Mesenteric fat pad (tissue), 1 donor: ENCODE data around the gene SLC34A1. TPM values are rescaled to one million over a fixed set of nuclear protein-coding genes. Genes with fewer than 3 reads are reported as not detected.
"Not testable (repeated sequence)": the region's sequence is repeated elsewhere in the genome, so short reads cannot be mapped to it uniquely, and the experiment has no call there.

Source experiments
- DNase-seq: peaks from one replicate; pipeline ENCODE4 v3.0.0-alpha.2; 2020; ENCODE audit warnings: low spot score
- long read RNA-seq: library from polyadenylated mRNA; unstranded; transcript quantifications from one replicate; pipeline ENCODE4 v2.0.0, GENCODE V29; 2020
- total RNA-seq: library from RNA; stranded (reverse); fragmentation: NEBNext Ultra II Directional; extraction: Animal tissue kit (Norgen Biotek cat#: 25700); gene quantifications from one replicate; pipeline ENCODE4 v1.2.1, GENCODE V29; 2021
- donor health status: DM: yes; HTN: yes; CAD: no.

Gene SLC34A1, protein sequence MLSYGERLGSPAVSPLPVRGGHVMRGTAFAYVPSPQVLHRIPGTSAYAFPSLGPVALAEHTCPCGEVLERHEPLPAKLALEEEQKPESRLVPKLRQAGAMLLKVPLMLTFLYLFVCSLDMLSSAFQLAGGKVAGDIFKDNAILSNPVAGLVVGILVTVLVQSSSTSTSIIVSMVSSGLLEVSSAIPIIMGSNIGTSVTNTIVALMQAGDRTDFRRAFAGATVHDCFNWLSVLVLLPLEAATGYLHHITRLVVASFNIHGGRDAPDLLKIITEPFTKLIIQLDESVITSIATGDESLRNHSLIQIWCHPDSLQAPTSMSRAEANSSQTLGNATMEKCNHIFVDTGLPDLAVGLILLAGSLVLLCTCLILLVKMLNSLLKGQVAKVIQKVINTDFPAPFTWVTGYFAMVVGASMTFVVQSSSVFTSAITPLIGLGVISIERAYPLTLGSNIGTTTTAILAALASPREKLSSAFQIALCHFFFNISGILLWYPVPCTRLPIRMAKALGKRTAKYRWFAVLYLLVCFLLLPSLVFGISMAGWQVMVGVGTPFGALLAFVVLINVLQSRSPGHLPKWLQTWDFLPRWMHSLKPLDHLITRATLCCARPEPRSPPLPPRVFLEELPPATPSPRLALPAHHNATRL
- total RNA-seq = not detected
- long read RNA-seq = 0 reads

DNA sequence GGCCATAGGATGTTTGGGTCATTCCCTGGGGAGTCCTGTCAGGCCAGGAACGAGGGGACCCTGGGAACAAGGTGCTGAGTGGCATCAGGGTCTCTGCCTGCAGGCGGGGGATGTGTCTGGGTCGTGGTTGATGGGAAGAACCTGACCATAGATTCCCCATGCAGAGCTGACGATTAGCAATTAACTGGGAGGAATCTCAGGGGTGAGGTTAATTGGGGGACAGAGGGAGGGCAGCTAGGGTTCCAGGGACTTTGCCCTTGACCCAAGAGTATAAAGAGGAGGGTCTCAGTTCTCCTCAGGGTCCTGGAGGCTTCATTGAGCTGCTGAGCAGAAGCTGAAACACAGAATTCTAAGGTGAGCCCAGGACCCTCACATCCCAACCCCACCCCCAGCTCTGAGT is at the start of gene SLC34A1:
TSS of gene SLC34A1 (plus strand) at position 301 of the 400 bp plus-strand sequence. CDS start 1,308 bp downstream, outside the sequence.
- no peak for DNase-seq

DNA sequence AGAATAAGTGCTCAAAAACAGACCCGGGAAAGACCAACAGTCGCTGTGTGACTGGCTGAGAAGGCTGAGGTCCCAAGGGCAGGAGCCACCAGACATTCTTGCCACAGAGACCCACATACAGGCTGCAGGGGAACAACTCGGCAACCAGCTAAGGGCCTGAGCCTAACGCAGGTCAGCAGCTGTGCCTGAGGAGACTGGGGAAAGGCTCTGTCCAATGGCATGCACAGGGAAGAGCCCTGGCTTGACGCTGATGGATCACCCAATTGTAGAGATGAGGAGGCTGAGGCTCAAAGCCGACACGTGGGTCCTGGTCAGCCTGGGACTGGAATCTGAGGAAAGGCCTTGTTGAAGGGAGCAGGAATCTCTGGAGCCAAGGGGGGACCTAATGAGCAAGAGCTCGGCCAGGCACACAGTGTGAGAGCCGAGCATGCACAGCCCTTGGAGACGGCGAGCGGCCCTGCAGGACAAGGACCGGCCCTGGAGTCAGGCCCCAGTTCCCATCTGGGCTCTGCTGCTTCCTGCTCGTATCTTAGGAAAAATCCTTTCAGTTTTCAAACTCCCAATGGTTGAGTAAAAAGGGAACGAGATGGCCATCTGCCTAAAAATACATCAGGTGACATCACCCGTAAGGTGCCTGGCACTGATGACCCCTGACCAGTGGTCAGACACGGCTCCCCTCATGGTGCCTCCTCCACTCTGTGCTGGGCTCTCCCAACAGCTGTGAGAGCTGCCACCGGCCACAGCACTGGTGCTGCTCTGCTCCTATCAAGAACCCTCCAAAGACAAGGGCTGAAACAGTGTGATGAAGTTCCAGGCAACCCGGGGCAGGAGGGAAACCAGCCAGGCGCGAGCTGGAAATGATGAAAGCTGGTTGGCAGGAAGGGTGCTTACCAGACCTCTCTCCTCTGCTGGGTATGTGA is 49.2 kb upstream of the SLC34A1 start:
- DNase-seq = no peak

DNA sequence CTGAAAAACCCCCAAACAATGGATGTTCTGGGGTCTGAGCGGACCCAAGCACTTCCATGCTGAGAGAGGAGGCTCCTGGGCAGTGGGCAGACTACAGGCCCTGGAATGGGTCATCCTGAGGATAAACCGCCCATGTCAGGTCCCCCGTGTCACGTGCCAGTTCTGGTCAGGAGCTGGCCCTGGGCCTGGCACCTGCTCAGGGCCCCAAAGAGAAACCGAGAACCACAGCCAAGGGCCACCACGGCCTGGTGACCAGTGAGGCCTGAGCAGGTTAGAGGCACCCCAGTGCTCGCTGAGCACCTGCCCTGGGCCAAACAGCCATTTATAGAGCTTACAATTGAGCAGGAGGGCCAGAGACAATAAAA is 48.6 kb upstream of the SLC34A1 start:
- no peak for DNase-seq

DNA sequence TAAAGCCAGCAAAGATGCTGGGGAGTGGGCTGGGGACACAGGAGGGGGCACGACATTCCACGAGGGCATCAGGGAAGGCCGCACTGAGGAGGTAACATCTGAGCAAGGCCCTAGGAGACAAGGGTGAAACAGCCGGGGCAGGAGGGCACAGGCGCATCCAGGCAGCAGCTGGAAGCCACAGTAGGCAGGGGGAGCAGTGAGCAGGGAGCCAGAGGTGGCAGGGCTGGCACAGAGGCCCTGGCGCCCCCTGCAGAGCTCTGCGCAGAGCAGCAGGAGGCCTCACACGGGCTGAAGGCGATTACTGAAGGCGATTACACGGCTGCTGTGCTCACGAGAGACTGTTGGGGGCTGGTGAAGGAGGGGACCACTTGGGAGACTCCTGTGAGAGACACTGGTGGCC is 48.1 kb upstream of the SLC34A1 start:
- no peak for DNase-seq

DNA sequence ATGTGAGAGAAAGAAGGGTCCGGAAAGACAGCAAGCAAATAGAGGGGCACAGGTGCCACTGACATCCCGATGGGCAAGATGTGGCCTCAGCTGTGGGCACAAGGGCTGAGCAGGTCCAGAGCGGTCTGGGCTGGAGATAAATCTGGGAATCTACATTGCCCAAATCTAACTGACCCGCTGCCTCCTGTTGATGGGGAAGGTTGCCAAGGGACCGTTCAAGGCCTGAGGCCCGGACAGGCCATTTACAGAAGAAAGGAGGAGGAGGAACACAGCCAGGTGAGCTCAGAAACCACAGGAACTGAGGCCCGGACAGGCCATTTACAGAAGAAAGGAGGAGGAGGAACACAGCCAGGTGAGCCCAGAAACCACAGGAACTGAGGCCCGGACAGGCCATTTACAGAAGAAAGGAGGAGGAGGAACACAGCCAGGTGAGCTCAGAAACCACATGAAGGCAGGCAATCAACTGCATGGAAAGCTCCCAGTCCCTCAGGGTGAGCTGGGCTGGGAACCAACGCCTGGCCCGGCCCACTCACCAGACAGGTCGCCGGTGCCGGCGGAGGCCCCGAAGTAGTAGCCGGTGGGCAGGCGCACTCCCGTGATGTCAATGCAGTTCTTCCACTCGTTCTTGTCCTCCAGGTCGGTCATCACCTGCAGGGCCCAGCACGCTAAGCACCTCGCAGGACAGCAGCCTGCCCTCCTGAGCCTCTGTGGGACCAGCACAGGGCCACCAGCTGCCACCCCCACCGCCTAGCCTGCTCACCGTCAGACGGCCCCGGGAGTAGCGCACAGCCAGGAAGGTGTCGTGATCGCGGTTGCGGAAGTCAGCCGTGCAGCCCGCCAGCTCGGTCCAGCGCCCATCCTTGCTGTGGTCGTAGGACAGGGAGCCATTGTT is 47.4 kb upstream of the SLC34A1 start:
- DNase-seq = no peak

DNA sequence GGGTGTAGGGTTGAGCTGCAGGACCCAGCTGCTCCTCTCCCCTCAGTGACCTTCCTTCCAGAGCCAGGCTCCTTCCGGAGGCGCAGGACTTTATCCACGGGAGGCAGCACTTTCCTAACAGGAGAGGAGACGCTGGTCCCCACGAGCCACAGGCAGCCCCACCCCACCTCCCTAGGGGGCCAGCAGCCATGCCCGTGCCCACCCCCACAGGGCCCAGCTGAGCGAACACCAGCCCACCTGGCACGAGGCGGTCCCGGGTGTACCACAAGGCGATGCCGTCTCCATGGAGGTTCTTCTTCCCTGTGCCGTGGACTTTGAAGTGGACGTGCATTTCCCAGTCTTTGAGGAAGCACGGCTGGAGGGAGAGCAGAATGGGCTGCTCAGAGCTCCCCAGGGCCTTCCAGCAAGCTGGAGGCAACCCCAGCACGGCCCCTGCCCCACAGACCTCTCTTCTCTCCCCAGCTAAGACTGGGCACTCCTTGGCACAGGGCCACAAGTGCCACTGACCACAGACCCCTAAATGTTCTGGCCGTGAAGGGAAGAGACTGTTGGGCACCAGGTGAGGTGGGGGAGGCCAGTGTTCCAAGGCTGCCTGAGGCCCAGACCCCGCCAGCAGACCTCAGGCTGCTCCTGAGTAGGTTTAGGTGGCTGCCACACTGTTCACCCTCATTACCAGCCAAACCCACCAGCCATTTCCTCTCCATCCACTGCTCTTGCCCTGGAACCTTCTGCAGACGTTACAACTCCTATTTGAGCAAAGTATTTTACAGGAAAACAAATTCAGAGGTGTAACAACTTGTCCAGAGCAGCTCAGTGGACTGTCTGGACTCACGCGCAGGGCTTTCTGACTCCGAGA is 45.8 kb upstream of the SLC34A1 start:
- no peak for DNase-seq

DNA sequence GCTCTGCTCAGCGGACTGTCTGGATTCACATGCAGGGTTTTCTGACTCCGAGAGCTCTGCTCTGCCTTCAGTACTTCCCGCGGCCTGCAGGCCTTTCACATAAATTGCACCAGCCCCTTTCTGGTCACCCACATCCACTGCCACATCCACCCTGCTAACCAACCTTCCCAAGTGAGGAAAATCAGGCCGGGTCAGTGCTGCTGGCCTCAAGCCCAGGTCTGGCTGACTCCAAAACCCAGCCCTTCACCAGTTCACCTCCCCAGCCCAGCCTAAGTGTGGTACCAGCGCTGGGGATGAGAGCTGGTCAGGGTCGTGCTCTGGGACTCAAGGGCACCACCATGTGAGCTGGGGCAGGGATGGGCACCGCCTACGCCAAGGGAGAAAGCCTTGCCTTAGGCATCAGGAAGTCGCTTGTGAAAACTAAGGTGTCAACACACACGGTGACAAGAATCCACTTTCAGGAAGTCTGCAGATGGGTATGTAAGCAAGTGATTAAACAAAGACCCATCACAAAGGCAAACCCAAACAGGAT is 45.1 kb upstream of the SLC34A1 start:
- DNase-seq = no peak

DNA sequence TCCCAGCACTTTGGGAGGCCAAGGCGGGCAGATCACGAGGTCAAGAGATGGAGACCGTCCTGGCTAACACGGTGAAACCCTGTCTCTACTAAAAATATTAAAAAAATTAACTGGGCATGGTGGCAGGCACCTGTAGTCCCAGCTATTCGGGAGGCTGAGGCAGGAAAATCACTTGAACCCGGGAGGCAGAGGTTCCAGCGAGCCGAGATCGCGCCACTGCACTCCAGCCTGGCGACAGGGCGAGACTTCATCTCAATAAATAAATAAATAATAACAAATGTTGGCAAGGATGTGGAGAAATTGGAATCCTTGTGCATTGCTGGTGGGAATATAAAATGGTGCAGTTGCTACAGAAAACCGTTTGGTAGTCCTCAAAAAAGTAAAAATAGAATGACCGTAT is 41.2 kb upstream of the SLC34A1 start:
- not testable (repeated sequence) for DNase-seq

DNA sequence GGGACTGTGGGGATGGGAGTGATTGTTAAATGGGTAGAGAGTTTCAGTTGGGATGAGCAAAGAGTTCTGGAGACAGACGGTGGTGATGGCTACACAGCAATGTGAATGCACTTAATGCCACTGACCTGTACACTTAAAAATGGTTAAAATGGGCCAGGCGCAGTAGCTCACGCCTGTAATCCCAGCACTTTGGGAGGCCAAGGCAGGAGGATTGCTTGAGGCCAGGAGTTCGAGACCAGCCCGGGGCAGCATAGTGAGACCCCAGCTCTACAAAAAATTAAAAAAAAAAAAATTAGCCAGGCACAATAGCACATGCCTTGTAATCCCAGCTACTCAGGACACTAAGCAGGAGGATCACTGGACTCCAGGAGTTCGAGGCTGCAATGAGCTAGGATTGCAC is 40.5 kb upstream of the SLC34A1 start:
- DNase-seq = no peak

DNA sequence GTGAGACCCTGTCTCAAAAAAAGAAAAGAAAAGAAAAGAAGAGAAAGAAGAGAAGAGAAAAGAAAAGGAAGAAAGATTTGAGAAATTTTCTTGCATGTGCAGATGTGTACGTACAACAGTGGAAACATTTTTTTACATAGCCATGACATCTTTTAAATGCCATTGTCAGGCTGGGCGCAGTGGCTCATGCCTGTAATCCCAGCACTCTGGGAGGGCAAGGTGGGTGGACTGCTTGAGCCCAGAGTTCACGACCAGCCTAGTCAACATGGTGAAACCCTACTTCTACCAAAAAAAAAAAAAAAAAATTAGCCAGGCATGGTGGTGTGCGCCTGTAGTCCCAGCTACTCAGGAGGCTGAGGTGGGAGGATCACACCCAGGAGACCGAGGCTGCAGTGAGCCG is 39.3 kb upstream of the SLC34A1 start:
- DNase-seq = no peak

DNA sequence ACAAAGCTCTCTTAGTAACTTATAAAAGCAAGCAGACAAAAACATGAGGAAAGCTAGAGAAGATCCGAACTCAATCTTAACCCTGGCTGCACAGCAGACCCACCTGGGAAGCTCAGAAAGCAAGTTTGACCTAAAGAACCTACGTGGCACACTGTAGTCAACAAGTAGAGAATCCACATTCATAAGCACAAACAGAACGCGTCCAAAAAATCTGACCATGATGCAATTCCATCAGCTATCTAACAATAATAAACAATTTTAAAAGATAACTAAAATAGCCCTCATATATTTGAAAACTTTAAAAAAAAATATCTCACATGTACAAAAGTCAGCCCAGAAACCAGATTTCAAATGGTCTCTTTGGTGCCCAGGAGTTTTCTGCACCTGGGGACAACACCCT is 37.4 kb upstream of the SLC34A1 start:
- DNase-seq = no peak

DNA sequence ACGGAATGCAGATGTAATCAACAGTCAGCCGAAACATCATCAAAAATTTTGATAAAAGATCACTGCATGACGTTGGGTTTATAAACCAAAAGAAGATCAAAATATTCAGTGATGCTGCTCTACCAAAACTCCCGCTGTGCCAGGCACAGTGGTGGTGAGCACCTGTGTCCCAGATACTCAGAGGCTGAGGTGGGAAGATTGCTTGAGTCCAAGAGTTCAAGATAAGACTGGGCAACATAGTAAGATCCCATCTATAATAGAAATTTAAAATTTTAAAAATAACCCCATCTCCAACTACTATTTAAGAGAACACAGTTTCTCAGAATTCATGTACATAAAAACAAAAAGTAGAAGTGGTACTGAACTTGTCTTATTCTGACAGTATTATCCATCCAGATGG is 36.5 kb upstream of the SLC34A1 start:
- no peak for DNase-seq

DNA sequence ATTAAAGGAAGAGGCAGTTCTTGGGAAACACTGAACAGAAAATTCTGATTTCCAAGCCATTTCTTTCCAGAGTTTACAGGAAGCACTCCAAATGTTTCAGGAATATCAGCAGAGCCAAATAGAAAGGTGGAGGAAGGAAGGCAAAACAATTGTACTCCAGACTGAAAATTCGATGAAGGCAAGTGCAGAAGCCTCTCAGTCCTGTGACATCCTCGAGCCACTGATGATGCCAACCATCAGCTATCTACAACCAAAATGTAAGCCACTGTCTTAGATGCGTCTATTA is 34.9 kb upstream of the SLC34A1 start:
- DNase-seq = no peak

DNA sequence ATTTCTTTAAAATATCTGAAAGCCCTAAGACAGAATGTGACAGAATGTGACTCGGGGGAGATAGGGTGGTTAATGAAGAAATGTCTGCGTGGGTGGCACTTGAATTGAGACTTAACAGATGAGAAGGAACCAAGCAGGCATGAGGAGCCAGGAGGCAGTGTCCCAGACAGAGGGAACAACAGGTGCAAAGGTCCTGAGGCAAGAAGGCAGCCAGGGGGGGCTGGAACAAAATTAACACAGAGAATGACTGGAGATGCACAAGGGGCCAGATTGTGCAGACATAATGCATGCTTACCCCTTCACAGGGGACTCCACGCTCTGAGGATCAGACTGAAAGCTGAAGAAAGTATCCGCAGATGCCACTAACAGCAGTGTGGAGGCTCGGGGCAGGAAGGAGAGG is 34.5 kb upstream of the SLC34A1 start:
- no peak for DNase-seq

DNA sequence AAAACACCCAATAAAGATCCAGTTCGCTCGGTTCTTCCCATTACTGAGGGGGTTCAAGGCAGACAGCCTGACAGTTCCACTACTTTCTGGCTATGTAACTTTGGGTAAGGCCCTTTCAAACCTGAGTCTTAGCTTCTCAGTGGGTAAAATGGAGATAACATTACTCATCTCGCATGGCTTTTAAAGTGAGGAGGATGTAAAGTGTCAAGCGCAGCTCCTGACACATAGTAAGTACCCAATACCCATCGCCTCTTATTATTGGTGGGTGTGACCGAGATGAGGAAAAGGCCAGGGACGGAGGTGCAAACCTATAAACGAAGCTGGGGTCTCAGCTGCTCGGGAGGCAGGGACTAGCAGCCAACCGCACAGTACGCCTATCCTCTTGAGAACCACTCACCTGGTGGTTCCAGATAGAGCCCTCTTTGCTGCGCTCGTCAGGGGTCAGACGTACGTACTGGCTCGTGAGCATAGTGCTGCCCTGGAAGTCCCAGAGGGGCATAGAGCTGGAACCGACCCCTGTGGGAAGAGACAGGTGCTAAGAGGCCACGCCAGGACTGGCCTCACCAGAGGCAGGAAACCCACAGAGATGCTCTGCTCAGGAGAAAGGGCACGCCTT is 33.4 kb upstream of the SLC34A1 start:
- no peak for DNase-seq

DNA sequence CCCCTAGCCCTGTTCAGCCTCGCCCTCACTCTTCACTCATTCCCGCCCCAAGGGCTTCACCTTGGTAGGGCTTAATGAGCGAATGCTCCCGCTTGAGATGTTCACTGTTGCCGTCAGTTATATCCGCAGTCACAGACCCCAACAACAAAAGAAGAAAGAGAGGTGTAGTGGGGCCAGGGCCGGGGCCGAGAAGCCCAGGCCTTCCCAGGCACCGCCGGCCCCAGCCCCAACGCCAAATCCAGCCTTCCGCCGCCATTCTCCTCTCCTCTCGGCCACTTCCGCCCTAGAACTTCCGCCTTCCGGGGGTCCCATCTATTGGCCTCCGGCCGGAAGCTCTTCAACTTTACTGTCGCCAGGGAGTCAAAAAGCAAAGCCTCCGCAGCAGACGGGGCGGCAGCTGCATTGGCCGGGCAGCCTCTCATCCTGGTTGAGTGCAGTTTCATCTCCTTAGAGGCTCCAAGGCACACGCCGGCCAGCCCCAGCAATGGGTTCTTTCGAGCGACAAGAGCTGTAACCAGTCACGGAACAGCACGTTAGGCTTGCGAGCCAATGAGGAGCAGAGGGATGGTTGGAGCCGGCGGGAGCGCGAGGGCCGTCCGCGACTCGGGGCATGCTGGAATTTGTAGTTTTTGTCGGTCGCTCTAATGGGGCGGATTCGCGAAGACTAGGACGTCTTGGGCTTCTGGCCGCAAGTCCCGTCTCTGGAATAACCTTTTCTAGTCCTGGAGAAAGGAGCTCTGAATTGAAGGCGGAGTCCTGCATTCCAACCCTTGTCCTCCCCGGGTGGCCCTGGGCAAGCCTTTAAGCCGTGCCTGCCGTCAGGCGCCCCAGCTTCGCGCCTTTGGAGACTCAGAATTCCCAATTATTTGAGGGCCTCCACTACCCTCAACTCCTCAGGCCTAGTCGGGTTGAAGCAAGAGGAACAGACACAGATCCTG is 32.6 kb upstream of the SLC34A1 start, which contains the start of gene LMAN2:
TSS of gene LMAN2 (minus strand) at position 277 of the 938 bp plus-strand sequence. CDS start at position 256, 21 bp downstream.
- DNase-seq = peak; percentile 97

DNA sequence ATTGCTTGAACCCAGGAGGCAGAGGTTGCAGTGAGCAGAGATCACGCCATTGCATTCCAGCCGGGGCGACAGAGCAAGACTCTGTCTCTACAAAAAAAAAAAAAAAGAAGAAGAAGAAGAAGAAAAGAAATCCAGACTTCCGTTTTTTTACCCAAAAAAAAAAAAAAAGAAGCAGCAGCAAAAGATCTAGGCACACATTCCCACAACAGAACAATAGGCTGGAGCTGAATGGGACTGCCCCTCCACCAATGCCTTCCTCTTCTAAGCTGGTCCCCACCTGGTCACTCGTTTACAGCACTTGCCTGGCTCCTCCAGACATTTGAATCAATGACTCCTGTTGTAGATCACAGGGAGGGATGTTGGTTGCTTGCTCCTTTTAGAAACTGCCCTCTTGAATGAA is 31.1 kb upstream of the SLC34A1 start:
- DNase-seq = no peak

DNA sequence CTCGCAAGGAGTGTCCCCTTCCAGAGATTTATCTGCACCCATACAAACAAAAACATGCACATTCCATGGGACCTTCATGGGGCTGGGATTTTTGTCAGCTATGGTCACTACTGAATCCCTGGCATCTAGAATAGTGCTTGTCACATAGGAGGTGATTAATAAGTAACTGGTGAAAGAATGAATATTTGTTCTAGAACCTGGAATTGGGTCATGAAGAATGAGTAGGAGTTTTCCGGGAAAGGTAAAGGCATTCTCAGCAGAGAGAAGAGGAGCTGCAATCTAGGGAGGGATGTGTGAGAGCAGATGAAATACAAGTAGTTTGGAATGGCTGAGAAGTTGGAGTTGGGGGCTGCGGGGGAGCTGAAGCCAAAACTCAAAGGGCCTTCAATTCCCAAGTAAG is 30.0 kb upstream of the SLC34A1 start:
- DNase-seq = no peak
